PFSK-1 (cell line): Measurements from ENCODE around the gene C10orf95.

Source experiments
- SIN3A ChIP-seq: IDR thresholded peaks from 2 replicates; pipeline ENCODE4 v1.6.1; 2012; ENCODE audit warnings: mild to moderate bottlenecking, low read length, moderate library complexity, borderline replicate concordance; ENCODE audit not compliant: insufficient read depth
- TF ChIP-seq, protein P1 (sequence below), 2 experiments: IDR thresholded peaks; 2 replicates each; pipeline versions ENCODE4 v1.6.1 to v1.8.0; 2011 to 2012; ENCODE audit warnings: low read depth in 2 of 2, low read length in 2 of 2, control low read depth in 1 of 2, inconsistent platforms in 1 of 2, mild to moderate bottlenecking in 1 of 2, moderate library complexity in 1 of 2; ENCODE audit not compliant: insufficient read depth in 1 of 2

DNA sequence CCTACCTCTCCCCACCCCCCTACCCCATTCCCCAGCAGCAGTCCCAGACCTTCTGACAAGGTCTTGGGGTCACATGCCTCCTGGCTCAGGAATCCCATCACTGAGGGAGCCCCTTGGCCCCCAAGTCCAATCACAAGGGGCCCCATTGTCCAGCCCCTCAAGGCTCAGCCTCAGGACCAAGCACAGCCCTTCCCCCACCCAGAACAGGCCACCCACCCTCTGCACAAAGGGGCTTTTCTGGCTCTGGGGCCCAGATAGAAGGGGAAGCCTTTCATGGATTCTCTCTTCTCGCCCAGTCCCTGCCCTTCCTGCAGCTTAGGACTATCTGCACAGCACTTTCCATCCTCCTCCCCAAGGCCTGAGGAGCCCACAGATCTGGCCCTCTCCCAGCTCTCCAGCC is 25.9 kb downstream of the C10orf95 start:
- TF ChIP-seq SIN3A, result no peak
- TF ChIP-seq, protein P1, sequence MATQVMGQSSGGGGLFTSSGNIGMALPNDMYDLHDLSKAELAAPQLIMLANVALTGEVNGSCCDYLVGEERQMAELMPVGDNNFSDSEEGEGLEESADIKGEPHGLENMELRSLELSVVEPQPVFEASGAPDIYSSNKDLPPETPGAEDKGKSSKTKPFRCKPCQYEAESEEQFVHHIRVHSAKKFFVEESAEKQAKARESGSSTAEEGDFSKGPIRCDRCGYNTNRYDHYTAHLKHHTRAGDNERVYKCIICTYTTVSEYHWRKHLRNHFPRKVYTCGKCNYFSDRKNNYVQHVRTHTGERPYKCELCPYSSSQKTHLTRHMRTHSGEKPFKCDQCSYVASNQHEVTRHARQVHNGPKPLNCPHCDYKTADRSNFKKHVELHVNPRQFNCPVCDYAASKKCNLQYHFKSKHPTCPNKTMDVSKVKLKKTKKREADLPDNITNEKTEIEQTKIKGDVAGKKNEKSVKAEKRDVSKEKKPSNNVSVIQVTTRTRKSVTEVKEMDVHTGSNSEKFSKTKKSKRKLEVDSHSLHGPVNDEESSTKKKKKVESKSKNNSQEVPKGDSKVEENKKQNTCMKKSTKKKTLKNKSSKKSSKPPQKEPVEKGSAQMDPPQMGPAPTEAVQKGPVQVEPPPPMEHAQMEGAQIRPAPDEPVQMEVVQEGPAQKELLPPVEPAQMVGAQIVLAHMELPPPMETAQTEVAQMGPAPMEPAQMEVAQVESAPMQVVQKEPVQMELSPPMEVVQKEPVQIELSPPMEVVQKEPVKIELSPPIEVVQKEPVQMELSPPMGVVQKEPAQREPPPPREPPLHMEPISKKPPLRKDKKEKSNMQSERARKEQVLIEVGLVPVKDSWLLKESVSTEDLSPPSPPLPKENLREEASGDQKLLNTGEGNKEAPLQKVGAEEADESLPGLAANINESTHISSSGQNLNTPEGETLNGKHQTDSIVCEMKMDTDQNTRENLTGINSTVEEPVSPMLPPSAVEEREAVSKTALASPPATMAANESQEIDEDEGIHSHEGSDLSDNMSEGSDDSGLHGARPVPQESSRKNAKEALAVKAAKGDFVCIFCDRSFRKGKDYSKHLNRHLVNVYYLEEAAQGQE (IDR thresholded peaks at IDR 0.05; ENCODE audit: insufficient read depth in 1 of 2, low read depth in 2 of 2, low read length in 2 of 2), result no peak
